Right atrium auricular region (tissue), 2 donors: ENCODE results near the gene REM2. TPM values are rescaled to one million over a fixed set of nuclear protein-coding genes. Genes with fewer than 3 reads are reported as not detected.

Experiments used
- DNase-seq: peaks from one replicate; pipeline ENCODE4 v3.0.0-alpha.2; 2019; ENCODE audit warnings: low spot score
- H3K27ac ChIP-seq, 2 donors: fragments of 200-600 bp; sonication (generic); 1 replicate in 1 of 2; 2 replicates in 1 of 2; pipeline ENCODE4 v1.5.1; 2016 to 2019
- H3K27me3 ChIP-seq, 2 donors: fragments of 200-600 bp; sonication (generic); one replicate each; pipeline versions ENCODE4 v1.5.1 to v1.6.0; 2017 to 2019
- H3K36me3 ChIP-seq: fragments of 200-600 bp; sonication (generic); one replicate; pipeline ENCODE4 v1.5.1; 2016
- H3K4me1 ChIP-seq, 2 donors: fragments of 200-600 bp; sonication (generic); one replicate each; pipeline versions ENCODE4 v1.5.1 to v1.6.0; 2017 to 2019
- H3K4me3 ChIP-seq, 2 donors: fragments of 200-600 bp; sonication (generic); 1 replicate in 1 of 2; 2 replicates in 1 of 2; pipeline ENCODE4 v1.5.1; 2017 to 2019; ENCODE audit warnings: mild to moderate bottlenecking in 1 of 2, moderate library complexity in 1 of 2
- H3K9me3 ChIP-seq, 2 donors: fragments of 200-600 bp; sonication (generic); one replicate each; pipeline ENCODE4 v1.5.1; 2019
- CTCF ChIP-seq, 2 donors: fragments of 200-600 bp; sonication (generic); IDR thresholded peaks; one replicate each; pipeline ENCODE4 v1.5.1; 2019; ENCODE audit warnings: antibody characterized with exemption in 2 of 2
- total RNA-seq, 2 donors: library from RNA; depleted of rRNA; stranded (reverse); fragments of >200 nt; gene quantifications; one replicate each; pipeline ENCODE4 v1.1.0, GENCODE V29; 2016

The REM2 gene
- total RNA-seq, 2 donors from 2014 or later, result not detected

GRCh38 chr14:22896356-22896755 lies 13.3 kb downstream of the REM2 start:
- no peak for TF ChIP-seq CTCF (IDR thresholded peaks at IDR 0.05)
- no peak for DNase-seq
- H3K36me3 ChIP-seq, result peaks cover 10% of the 10 kb centered on the region
- no peaks in the 10 kb centered on the region for H3K9me3 ChIP-seq
- peaks cover 0 to 12% of the 10 kb centered on the region in 2 donors for H3K4me1 ChIP-seq
- H3K27ac ChIP-seq, result no peak overlapping the region
- H3K4me3 ChIP-seq, result no peak overlapping the region
- no peaks in the 10 kb centered on the region for H3K27me3 ChIP-seq

- Histone ChIP-seq H3K9me3 (no peaks in the 10 kb centered on the region), H3K27me3 (no peaks in the 10 kb centered on the region), H3K4me1 (peaks cover 0 to 12% of the 10 kb centered on the region in 2 donors), H3K36me3 (peaks cover 15% of the 10 kb centered on the region), H3K27ac (no peak overlapping the region), H3K4me3 (no peak overlapping the region)
- no peak for TF ChIP-seq CTCF (IDR thresholded peaks at IDR 0.05)
- no peak for DNase-seq
Measured at GRCh38 chr14:22896760-22897159, 13.7 kb downstream of the REM2 start.

- Histone ChIP-seq H3K36me3 (peaks cover 20% of the 10 kb centered on the region), H3K9me3 (no peaks in the 10 kb centered on the region), H3K4me3 (no peak overlapping the region), H3K4me1 (peaks cover 0 to 12% of the 10 kb centered on the region in 2 donors), H3K27me3 (no peaks in the 10 kb centered on the region), H3K27ac (no peak overlapping the region)
- no peak for DNase-seq
- TF ChIP-seq CTCF (IDR thresholded peaks at IDR 0.05), result no peak
Measured at GRCh38 chr14:22897357-22897756, 14.3 kb downstream of the REM2 start.

- no peaks in the 10 kb centered on the region for H3K27me3 ChIP-seq
- H3K4me1 ChIP-seq, result peaks cover 0 to 12% of the 10 kb centered on the region in 2 donors
- no peak for TF ChIP-seq CTCF (IDR thresholded peaks at IDR 0.05)
- DNase-seq, result no peak
- peaks cover 32% of the 10 kb centered on the region for H3K36me3 ChIP-seq
- H3K9me3 ChIP-seq, result no peaks in the 10 kb centered on the region
- H3K4me3 ChIP-seq, result no peak overlapping the region
- peak overlapping the region in 1 of 2 donors; percentile 65 for H3K27ac ChIP-seq
Measured at GRCh38 chr14:22898302-22899090, 15.5 kb downstream of the REM2 start.

- Histone ChIP-seq H3K4me3 (no peak overlapping the region), H3K27ac (peak overlapping the region in 1 of 2 donors; percentile 19), H3K27me3 (no peaks in the 10 kb centered on the region), H3K9me3 (no peaks in the 10 kb centered on the region), H3K36me3 (peaks cover 49% of the 10 kb centered on the region), H3K4me1 (peaks cover 0 to 12% of the 10 kb centered on the region in 2 donors)
- no peak for DNase-seq
- TF ChIP-seq CTCF (IDR thresholded peaks at IDR 0.05), result peak; percentile 48 to 64
Measured at GRCh38 chr14:22900081-22900799, 17.2 kb downstream of the REM2 start.
